ENCODE results near the gene ZNF215.

DNA sequence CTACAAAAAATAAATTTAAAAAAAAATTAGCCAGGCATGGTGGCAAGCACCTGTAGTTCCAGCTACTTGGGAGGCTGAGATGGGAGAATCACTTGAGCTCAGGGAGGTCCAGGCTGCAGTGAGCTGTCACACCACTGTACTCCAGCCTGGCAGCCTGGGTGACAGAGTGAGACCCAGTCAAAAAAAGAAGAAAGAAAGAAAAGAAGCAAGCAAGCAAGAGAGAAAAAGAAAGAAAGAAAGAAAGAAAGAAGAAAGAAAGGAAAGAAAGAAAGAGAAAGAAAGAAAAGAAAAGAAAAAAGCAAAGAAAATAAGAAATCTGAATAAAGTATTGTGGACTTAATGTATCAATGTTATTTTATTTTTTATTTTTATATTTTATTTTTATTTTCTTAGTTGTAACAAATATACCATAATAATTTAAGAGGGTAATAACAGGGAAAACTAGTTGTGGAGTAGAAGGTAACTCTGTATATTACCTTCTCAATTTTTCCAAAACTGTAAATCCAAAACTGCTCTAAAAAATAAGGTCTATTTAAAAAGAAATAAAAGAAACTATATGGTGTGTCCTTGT, 1.1 kb upstream of the ZNF215 start:
- TF ChIP-seq, protein P1, sequence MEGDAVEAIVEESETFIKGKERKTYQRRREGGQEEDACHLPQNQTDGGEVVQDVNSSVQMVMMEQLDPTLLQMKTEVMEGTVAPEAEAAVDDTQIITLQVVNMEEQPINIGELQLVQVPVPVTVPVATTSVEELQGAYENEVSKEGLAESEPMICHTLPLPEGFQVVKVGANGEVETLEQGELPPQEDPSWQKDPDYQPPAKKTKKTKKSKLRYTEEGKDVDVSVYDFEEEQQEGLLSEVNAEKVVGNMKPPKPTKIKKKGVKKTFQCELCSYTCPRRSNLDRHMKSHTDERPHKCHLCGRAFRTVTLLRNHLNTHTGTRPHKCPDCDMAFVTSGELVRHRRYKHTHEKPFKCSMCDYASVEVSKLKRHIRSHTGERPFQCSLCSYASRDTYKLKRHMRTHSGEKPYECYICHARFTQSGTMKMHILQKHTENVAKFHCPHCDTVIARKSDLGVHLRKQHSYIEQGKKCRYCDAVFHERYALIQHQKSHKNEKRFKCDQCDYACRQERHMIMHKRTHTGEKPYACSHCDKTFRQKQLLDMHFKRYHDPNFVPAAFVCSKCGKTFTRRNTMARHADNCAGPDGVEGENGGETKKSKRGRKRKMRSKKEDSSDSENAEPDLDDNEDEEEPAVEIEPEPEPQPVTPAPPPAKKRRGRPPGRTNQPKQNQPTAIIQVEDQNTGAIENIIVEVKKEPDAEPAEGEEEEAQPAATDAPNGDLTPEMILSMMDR (conservative IDR thresholded peaks at IDR 0.05 in 1 of 2, IDR thresholded peaks at IDR 0.05 in 1 of 2; ENCODE audit: low read depth in 1 of 2, low read length in 2 of 2) = no peak
- TF ChIP-seq EZH2 (IDR thresholded peaks at IDR 0.05; ENCODE audit: low read length, missing control alignments) = no peak
